Endothelial cell of umbilical vein (primary cell): ENCODE data around the gene MTM1.

ENCODE experiments used
- MYC ChIP-seq: IDR thresholded peaks from one replicate; pipeline ENCODE4 v1.6.1; 2011; ENCODE audit warnings: mild to moderate bottlenecking, low read depth, low read length
- POLR2A ChIP-seq: IDR thresholded peaks from 2 replicates; pipeline ENCODE4 v1.6.1; 2012; ENCODE audit warnings: low read depth, mild to moderate bottlenecking, control low read depth, low read length

DNA sequence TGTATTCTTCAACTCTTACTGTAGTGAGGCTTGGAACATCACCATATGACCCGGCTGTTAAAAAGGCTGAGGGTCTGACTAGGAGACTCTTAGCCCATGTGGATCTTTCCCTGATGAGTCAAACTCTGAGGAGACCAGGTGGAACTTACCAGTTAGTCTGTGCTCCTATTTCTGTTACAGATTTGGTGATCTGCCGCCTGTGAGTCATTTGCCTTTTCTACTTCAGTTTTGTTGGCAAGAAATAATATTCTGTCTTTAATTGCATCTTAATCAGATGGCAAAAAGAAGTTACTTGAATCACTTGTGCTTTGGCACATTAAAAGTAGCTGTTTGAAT, 48.4 kb downstream of the MTM1 start:
- no peak for TF ChIP-seq MYC
- TF ChIP-seq POLR2A, result no peak
